ENCODE data around the gene CDKAL1. TPM values are rescaled to one million over a fixed set of nuclear protein-coding genes. Genes with fewer than 3 reads are reported as not detected.
"Not testable (repeated sequence)": the region's sequence is repeated elsewhere in the genome, so short reads cannot be mapped to it uniquely, and the experiment has no call there.

Gene CDKAL1
- total RNA-seq, 1 donor from 2014 or later, result 12.2 TPM

DNA sequence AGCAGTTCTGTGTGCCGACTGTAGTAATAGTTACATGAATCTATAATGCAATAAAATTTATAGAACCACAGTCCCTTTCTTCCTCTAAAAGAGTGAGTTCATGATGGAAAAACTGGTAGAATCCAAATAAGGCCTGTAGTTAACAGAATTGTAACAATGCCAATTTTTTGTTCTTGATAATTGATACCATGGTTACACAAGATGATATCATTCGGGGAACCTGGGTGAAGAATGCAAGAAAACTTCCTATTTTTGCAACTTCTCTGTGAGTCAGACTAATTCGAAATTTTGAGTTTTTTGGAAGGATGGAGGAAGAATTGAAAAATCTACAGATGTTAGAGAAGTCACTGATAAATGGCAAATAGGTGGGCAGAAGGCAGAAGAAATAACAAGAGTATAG is 381.8 kb downstream of the CDKAL1 start:
- no peak for DNase-seq (ENCODE audit: low read depth)
- H3K4me3 ChIP-seq (ENCODE audit: low read depth, low read length), result no peak overlapping the region
- TF ChIP-seq, protein P1, sequence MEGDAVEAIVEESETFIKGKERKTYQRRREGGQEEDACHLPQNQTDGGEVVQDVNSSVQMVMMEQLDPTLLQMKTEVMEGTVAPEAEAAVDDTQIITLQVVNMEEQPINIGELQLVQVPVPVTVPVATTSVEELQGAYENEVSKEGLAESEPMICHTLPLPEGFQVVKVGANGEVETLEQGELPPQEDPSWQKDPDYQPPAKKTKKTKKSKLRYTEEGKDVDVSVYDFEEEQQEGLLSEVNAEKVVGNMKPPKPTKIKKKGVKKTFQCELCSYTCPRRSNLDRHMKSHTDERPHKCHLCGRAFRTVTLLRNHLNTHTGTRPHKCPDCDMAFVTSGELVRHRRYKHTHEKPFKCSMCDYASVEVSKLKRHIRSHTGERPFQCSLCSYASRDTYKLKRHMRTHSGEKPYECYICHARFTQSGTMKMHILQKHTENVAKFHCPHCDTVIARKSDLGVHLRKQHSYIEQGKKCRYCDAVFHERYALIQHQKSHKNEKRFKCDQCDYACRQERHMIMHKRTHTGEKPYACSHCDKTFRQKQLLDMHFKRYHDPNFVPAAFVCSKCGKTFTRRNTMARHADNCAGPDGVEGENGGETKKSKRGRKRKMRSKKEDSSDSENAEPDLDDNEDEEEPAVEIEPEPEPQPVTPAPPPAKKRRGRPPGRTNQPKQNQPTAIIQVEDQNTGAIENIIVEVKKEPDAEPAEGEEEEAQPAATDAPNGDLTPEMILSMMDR (conservative IDR thresholded peaks at IDR 0.05; ENCODE audit: low read depth, low read length), result no peak

DNA sequence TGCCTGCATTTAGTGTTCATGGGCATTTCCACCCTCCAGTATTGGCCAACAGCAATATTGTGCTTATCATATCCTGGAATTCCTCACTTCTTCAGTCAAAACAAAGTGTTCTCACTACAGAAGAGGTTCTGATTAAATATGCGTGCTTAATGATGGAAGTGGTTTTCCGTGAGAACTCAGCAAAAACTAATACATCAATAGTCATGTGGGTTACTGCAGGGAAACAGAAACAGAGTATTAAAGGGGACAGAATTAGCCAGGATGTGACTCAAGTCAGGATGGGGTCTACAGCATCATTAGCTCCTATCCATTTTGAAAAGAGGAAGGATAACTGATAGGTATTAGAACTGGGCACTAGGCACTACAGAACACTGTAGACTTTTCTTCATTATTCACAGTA is 384.6 kb downstream of the CDKAL1 start:
- no peak overlapping the region for H3K4me3 ChIP-seq (ENCODE audit: low read depth, low read length)
- TF ChIP-seq, protein P1 (conservative IDR thresholded peaks at IDR 0.05; ENCODE audit: low read depth, low read length), result no peak
- DNase-seq (ENCODE audit: low read depth), result no peak

DNA sequence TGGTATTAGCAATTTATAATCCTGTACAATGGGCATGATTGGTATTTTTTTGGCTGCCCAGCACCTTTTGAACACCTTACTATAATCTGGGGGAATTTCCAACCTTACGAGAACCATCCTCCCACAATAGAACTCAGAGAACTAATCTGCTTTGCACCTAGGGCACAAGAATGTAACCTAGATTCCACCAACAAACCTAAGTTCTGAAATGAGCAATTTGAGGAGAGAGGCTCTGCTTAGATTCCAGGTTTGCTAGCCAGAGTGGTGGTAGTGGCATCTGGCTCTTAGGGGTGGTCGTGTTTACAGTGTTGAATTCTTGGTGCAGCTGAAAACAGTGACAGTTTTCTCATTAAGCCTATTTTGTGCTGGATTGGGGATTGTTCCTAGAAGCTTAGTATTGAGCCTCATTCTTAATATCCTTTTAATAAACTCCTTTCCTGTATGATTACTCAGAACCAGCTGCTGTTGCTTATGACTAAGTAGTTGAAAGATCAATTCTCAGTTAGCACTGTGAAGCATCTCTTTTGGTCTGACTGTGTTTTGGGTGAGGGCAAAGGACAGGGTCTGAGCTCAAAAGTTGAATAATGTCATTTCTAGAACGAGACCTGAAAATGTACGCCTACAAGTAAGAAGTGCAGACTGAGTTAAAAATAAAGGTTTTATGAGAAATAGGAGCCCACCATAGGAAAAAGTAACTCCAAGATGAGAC is 385.6 kb downstream of the CDKAL1 start:
- no peak for DNase-seq (ENCODE audit: low read depth)
- H3K4me3 ChIP-seq (ENCODE audit: low read depth, low read length), result no peak overlapping the region

DNA sequence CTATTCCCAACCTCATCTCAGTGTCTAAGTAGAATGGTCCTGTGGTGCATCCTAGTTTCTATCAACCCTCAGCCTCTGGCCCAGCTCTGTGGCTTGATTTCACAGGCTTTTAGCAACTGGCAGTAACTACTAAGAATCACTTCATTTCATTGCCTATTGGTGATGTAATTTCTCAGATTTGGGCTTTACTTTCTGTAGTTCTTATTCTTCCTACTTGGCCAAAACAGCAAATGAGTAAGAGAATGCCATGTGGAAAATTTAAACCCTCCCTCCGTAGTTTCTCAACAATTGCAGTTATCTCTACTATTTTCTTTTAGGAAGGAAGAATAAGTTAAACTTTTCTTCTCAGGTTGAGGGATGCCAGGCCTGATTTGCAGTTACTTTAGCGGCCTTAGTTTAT is 387.3 kb downstream of the CDKAL1 start:
- H3K4me3 ChIP-seq (ENCODE audit: low read depth, low read length), result no peak overlapping the region
- no peak for DNase-seq (ENCODE audit: low read depth)
- TF ChIP-seq, protein P1 (conservative IDR thresholded peaks at IDR 0.05; ENCODE audit: low read depth, low read length), result no peak

More for the DNA sequence above, 385.6 kb downstream of the CDKAL1 start:
- TF ChIP-seq, protein P1 (conservative IDR thresholded peaks at IDR 0.05; ENCODE audit: low read depth, low read length), result no peak

DNA sequence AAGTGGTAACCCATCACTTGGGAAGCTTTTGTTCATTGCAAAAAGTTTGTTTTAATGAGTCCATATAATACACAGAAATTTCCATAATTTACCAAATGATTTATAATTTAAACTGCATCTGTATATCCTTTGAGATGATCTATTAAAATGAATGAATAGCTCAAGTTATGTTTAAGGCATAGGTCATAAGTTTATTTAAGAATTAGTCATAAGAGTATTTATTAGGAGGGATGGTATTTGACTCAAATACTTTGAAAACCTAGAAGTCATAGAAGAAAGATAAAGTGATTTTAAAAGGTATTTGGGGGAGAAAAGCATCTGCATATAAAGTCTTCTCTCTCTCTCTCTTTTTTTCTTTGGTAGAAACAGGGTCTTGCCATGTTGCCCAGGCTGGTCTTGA is 388.5 kb downstream of the CDKAL1 start:
- no peak overlapping the region for H3K4me3 ChIP-seq (ENCODE audit: low read depth, low read length)
- TF ChIP-seq, protein P1 (conservative IDR thresholded peaks at IDR 0.05; ENCODE audit: low read depth, low read length), result no peak
- DNase-seq (ENCODE audit: low read depth), result no peak

DNA sequence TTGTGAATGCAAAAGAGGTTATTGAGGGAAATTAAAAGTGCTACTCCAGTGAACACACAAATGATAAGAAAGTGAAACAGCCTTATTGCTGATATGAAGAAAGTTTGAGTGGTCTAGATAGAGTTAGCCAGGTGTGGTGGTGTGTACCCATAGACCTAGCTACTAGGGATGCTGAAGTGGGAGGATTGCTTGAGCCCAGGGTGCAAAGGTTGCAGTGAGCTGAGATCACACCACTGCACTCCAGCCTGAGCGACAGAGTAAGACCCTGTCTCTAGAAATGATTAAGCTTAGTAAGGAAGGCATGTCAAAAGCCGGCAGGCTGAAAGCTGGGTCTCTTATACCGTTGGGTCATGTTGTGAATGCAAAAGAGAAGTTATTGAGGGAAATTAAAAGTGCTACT is 389.8 kb downstream of the CDKAL1 start:
- DNase-seq (ENCODE audit: low read depth); H3K4me3 ChIP-seq (ENCODE audit: low read depth, low read length): not testable (repeated sequence)

DNA sequence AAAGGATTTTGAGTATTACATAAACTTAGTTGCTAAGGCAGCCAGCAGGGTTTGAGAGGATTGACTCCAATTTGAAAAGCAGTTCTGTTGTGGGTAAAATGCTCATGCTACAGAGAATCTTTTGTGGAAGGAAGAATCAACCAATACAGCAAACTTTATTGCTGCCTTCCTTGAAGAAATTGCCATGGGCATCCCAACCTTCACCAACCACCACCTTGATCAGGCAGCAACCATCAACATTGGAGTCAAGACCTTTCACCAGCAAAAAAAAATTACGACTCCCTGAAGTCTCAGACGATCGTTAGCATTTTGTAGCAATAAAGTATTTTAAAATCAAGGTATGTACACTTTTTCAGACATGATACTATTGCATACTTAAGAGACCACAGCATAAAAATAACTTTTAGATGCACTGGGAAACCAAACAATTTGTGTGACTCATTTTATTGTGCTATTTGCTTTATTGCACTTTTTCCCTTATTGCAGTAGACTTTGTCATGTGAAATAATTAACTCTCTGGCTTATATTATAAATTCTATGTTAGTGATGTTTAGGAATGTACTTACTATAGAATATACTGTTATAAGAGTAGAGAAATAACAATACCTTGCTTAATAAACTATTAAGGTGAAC is 390.8 kb downstream of the CDKAL1 start:
- no peak for DNase-seq (ENCODE audit: low read depth)
- no peak overlapping the region for H3K4me3 ChIP-seq (ENCODE audit: low read depth, low read length)
- TF ChIP-seq, protein P1 (conservative IDR thresholded peaks at IDR 0.05; ENCODE audit: low read depth, low read length), result no peak

All from epithelial cell of proximal tubule (primary cell).